ENCODE measurements around the gene UGDH.

UGDH gene

GRCh38 chr4:39451423-39452023 lies 75.7 kb downstream of the UGDH start:
- no peak for DNase-seq

DNA sequence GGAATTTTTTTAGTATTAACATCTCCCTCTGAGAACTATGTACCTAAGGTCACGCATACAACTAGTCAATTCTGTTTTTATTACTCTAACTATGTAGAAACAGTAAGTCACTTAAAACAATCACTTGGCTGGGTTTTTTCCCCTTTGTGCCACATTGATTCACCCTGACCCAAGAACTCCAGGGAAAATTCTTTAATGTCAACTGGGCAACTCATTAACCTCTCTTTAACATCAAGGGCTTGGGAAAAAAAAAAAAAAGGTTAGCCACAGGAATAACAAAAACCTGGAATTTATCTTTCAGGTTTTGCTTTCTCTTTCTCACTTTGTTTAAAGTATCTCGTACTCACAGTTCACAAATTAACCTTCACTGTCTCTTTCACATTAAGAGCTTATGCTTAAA lies 76.6 kb downstream of the UGDH start:
- no peak for DNase-seq

All from GF-D8 (cell line).